ENCODE results near the gene DMWD.

- TF ChIP-seq, protein P1, sequence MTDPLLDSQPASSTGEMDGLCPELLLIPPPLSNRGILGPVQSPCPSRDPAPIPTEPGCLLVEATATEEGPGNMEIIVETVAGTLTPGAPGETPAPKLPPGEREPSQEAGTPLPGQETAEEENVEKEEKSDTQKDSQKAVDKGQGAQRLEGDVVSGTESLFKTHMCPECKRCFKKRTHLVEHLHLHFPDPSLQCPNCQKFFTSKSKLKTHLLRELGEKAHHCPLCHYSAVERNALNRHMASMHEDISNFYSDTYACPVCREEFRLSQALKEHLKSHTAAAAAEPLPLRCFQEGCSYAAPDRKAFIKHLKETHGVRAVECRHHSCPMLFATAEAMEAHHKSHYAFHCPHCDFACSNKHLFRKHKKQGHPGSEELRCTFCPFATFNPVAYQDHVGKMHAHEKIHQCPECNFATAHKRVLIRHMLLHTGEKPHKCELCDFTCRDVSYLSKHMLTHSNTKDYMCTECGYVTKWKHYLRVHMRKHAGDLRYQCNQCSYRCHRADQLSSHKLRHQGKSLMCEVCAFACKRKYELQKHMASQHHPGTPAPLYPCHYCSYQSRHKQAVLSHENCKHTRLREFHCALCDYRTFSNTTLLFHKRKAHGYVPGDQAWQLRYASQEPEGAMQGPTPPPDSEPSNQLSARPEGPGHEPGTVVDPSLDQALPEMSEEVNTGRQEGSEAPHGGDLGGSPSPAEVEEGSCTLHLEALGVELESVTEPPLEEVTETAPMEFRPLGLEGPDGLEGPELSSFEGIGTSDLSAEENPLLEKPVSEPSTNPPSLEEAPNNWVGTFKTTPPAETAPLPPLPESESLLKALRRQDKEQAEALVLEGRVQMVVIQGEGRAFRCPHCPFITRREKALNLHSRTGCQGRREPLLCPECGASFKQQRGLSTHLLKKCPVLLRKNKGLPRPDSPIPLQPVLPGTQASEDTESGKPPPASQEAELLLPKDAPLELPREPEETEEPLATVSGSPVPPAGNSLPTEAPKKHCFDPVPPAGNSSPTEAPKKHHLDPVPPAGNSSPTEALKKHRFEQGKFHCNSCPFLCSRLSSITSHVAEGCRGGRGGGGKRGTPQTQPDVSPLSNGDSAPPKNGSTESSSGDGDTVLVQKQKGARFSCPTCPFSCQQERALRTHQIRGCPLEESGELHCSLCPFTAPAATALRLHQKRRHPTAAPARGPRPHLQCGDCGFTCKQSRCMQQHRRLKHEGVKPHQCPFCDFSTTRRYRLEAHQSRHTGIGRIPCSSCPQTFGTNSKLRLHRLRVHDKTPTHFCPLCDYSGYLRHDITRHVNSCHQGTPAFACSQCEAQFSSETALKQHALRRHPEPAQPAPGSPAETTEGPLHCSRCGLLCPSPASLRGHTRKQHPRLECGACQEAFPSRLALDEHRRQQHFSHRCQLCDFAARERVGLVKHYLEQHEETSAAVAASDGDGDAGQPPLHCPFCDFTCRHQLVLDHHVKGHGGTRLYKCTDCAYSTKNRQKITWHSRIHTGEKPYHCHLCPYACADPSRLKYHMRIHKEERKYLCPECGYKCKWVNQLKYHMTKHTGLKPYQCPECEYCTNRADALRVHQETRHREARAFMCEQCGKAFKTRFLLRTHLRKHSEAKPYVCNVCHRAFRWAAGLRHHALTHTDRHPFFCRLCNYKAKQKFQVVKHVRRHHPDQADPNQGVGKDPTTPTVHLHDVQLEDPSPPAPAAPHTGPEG (CRISPR knock-in tag; IDR thresholded peaks at IDR 0.05) = no peak
- TF ChIP-seq ZNF549 (CRISPR knock-in tag; IDR thresholded peaks at IDR 0.05) (no peak), ZNF10 (CRISPR knock-in tag; IDR thresholded peaks at IDR 0.05; ENCODE audit: borderline replicate concordance, low read depth) (no peak), ZNF747 (CRISPR knock-in tag; IDR thresholded peaks at IDR 0.05; ENCODE audit: borderline replicate concordance) (no peak), MTF2 (CRISPR knock-in tag; IDR thresholded peaks at IDR 0.05; ENCODE audit: borderline replicate concordance) (no peak), AKNA (CRISPR knock-in tag; IDR thresholded peaks at IDR 0.05; ENCODE audit: borderline replicate concordance) (no peak), MAX (IDR thresholded peaks at IDR 0.05) (peak; percentile 38; the same call in 1 of the 2 replicates), DNMT1 (CRISPR knock-in tag; IDR thresholded peaks at IDR 0.05) (no peak), CHD4 (IDR thresholded peaks at IDR 0.05; ENCODE audit: borderline replicate concordance, low read length) (no peak), TBX3 (IDR thresholded peaks at IDR 0.05; ENCODE audit: borderline replicate concordance) (no peak)
These were observed 17.9 kb downstream of the DMWD start for GRCh38 chr19:45774765-45775164.
